Astrocyte (in vitro differentiated cells and primary cell): ENCODE measurements around the gene RFX4. TPM values are rescaled to one million over a fixed set of nuclear protein-coding genes. Genes with fewer than 3 reads are reported as not detected.

Experiments used
- DNase-seq: peaks from one replicate; pipeline ENCODE4 v3.0.0-alpha.2; 2010; ENCODE audit warnings: low read depth
- FAIRE-seq: peaks from 2 replicates; lab custom pipeline; 2011; peaks lifted over from hg19 to GRCh38; lab: Jason Lieb, UNC
- H2AFZ ChIP-seq: 2 replicates; pipeline ENCODE4 v1.6.0; 2012; ENCODE audit warnings: low read depth, low read length, inconsistent platforms
- H3K27ac ChIP-seq: 2 replicates; pipeline ENCODE4 v1.5.1; 2011; ENCODE audit warnings: low read depth, low read length, inconsistent platforms
- H3K27me3 ChIP-seq: 2 replicates; pipeline ENCODE4 v1.6.0; 2011; ENCODE audit warnings: low read length, inconsistent platforms; ENCODE audit not compliant: insufficient read depth
- H3K36me3 ChIP-seq: 2 replicates; pipeline ENCODE4 v1.5.1; 2011; ENCODE audit warnings: low read length, inconsistent platforms; ENCODE audit not compliant: insufficient read depth
- H3K4me1 ChIP-seq: 2 replicates; pipeline ENCODE4 v1.5.1; 2011; ENCODE audit warnings: low read length, inconsistent platforms; ENCODE audit not compliant: insufficient read depth
- H3K4me2 ChIP-seq: 2 replicates; pipeline ENCODE4 v1.6.0; 2012; ENCODE audit warnings: low read length, inconsistent platforms
- H3K4me3 ChIP-seq: 2 replicates; pipeline ENCODE4 v1.5.1; 2011; ENCODE audit warnings: low read depth, mild to moderate bottlenecking, low read length, inconsistent platforms; ENCODE audit not compliant: insufficient read depth
- H3K79me2 ChIP-seq: 2 replicates; pipeline ENCODE4 v1.6.0; 2012; ENCODE audit warnings: mild to moderate bottlenecking, low read length, inconsistent platforms; ENCODE audit not compliant: insufficient read depth
- H3K9ac ChIP-seq: 2 replicates; pipeline ENCODE4 v1.6.0; 2012; ENCODE audit warnings: mild to moderate bottlenecking, low read length, inconsistent platforms
- H3K9me3 ChIP-seq: 2 replicates; pipeline ENCODE4 v1.5.1; 2012; ENCODE audit warnings: low read depth, mild to moderate bottlenecking, low read length, inconsistent platforms; ENCODE audit not compliant: insufficient read depth
- H4K20me1 ChIP-seq: 2 replicates; pipeline ENCODE4 v1.6.0; 2012; ENCODE audit warnings: low read length, inconsistent platforms; ENCODE audit not compliant: insufficient read depth
- H3K27ac Mint-ChIP-seq: one replicate; pipeline ENCODE4 v1.8.0; 2021; ENCODE audit warnings: mild to moderate bottlenecking, mixed read lengths; ENCODE audit not compliant: unreplicated experiment
- H3K27me3 Mint-ChIP-seq: one replicate; pipeline ENCODE4 v1.8.0; 2021; ENCODE audit warnings: low read depth, mixed read lengths; ENCODE audit not compliant: unreplicated experiment
- H3K36me3 Mint-ChIP-seq: one replicate; pipeline ENCODE4 v1.8.0; 2021; ENCODE audit warnings: low read depth, mixed read lengths; ENCODE audit not compliant: unreplicated experiment
- H3K4me1 Mint-ChIP-seq: one replicate; pipeline ENCODE4 v1.8.0; 2021; ENCODE audit warnings: low read depth, mixed read lengths; ENCODE audit not compliant: unreplicated experiment
- H3K4me3 Mint-ChIP-seq: one replicate; pipeline ENCODE4 v1.8.0; 2021; ENCODE audit warnings: mild to moderate bottlenecking, moderate library complexity, mixed read lengths; ENCODE audit not compliant: unreplicated experiment
- H3K9me3 Mint-ChIP-seq: one replicate; pipeline ENCODE4 v1.8.0; 2021; ENCODE audit warnings: mild to moderate bottlenecking, mixed read lengths; ENCODE audit not compliant: unreplicated experiment
- CTCF ChIP-seq: IDR thresholded peaks from 2 replicates; pipeline ENCODE4 v1.5.1; 2011; ENCODE audit warnings: low read depth, mild to moderate bottlenecking, inconsistent platforms, low read length, moderate library complexity; ENCODE audit not compliant: insufficient read depth
- EZH2 ChIP-seq: IDR thresholded peaks from 2 replicates; pipeline ENCODE4 v1.6.1; 2012; ENCODE audit warnings: mild to moderate bottlenecking, low read length, inconsistent platforms; ENCODE audit not compliant: insufficient read depth
- total RNA-seq: library from RNA; stranded (reverse); gene quantifications from 2 replicates; pipeline ENCODE4 v1.2.1, GENCODE V29; 2021

Gene RFX4
- total RNA-seq, 1 donor from 2014 or later, result 0.07 TPM

DNA sequence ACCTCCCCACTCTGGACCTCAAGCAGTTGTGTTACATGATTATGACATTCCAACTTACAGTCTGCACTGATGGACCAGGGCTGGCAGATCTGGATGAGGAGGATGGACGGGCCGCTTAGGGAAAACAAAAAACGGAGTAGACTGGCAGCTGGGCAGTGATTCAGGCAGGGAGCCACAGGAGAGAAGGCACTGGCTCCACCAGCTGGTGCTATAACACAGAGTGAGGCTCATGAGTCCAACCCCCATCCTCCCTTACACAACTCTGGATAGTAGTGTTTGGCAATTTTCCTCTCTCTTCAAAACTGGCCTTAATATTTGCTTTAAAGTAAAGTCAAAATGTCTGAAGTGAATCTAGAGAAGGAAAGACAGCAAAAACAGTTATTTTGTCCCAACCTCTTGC lies 181.9 kb downstream of the RFX4 start:
- no peaks in the 10 kb centered on the region for H3K9me3 ChIP-seq
- no peak for FAIRE-seq
- Mint-ChIP-seq H3K27ac (no peak overlapping the region), H3K4me1 (peaks cover 46% of the 10 kb centered on the region), H3K27me3 (no peaks in the 10 kb centered on the region), H3K4me3 (no peak overlapping the region), H3K36me3 (no peaks in the 10 kb centered on the region), H3K9me3 (no peaks in the 10 kb centered on the region)
- TF ChIP-seq CTCF, result no peak
- TF ChIP-seq EZH2, result no peak
- no peak overlapping the region for H3K27ac ChIP-seq
- no peaks in the 10 kb centered on the region for H3K27me3 ChIP-seq
- no peaks in the 10 kb centered on the region for H3K79me2 ChIP-seq
- H3K9ac ChIP-seq, result no peak overlapping the region
- H3K36me3 ChIP-seq, result no peaks in the 10 kb centered on the region
- H3K4me1 ChIP-seq, result peaks cover 32% of the 10 kb centered on the region
- no peak for DNase-seq
- no peak overlapping the region for H3K4me2 ChIP-seq
- H3K4me3 ChIP-seq, result no peak overlapping the region
- no peak overlapping the region for H2AFZ ChIP-seq
- no peaks in the 10 kb centered on the region for H4K20me1 ChIP-seq

DNA sequence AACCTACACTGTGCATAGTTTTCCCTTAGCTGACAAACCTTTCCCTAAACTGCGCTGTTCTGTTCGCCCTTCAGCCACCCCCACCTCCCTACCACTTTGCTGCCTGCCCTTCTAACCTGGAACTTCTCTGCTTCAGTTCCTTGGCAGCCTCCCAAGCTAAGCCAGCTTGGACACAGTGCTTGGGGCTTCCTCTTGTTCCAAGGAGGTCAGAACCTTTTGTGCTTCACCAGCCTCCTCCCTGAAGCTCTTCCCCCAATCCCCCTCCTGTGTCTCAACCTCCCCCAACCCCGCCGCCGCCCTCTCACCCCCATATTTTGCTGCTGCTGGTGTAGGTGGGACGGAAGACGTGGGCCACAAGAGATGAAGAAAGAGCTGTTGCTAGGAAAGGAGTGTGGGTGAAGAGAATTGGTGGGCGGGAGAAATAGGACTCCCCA lies 183.6 kb downstream of the RFX4 start:
- Histone ChIP-seq H3K4me1 (peaks cover 32% of the 10 kb centered on the region), H3K9ac (no peak overlapping the region), H4K20me1 (no peaks in the 10 kb centered on the region), H3K36me3 (no peaks in the 10 kb centered on the region), H3K9me3 (no peaks in the 10 kb centered on the region), H3K27ac (no peak overlapping the region), H3K27me3 (no peaks in the 10 kb centered on the region), H3K4me2 (peak overlapping the region; percentile 15), H3K79me2 (no peaks in the 10 kb centered on the region), H2AFZ (no peak overlapping the region), H3K4me3 (no peak overlapping the region)
- H3K27me3 Mint-ChIP-seq, result no peaks in the 10 kb centered on the region
- no peaks in the 10 kb centered on the region for H3K9me3 Mint-ChIP-seq
- H3K4me3 Mint-ChIP-seq, result no peak overlapping the region
- peak overlapping the region; percentile 80 for H3K27ac Mint-ChIP-seq
- TF ChIP-seq CTCF, result no peak
- no peak for TF ChIP-seq EZH2
- H3K4me1 Mint-ChIP-seq, result peaks cover 43% of the 10 kb centered on the region
- no peaks in the 10 kb centered on the region for H3K36me3 Mint-ChIP-seq
- no peak for DNase-seq
- no peak for FAIRE-seq

- Histone ChIP-seq H3K4me2 (no peak overlapping the region), H2AFZ (peak overlapping the region; percentile 37)
- H3K27me3 Mint-ChIP-seq, result no peaks in the 10 kb centered on the region
These were observed 184.4 kb downstream of the RFX4 start for GRCh38 chr12:106767206-106767605.

More at GRCh38 chr12:106767206-106767605, 184.4 kb downstream of the RFX4 start:
- TF ChIP-seq CTCF (no peak), EZH2 (no peak)
- peaks cover 32% of the 10 kb centered on the region for H3K4me1 ChIP-seq
- Mint-ChIP-seq H3K4me3 (no peak overlapping the region), H3K9me3 (no peaks in the 10 kb centered on the region), H3K27ac (peak overlapping the region; percentile 79), H3K4me1 (peaks cover 43% of the 10 kb centered on the region), H3K36me3 (no peaks in the 10 kb centered on the region)
- no peaks in the 10 kb centered on the region for H3K79me2 ChIP-seq
- no peaks in the 10 kb centered on the region for H3K27me3 ChIP-seq
- H3K36me3 ChIP-seq, result no peaks in the 10 kb centered on the region
- H3K27ac ChIP-seq, result peak overlapping the region; percentile 16
- no peaks in the 10 kb centered on the region for H4K20me1 ChIP-seq
- H3K9ac ChIP-seq, result no peak overlapping the region
- FAIRE-seq (peak; percentile 23), DNase-seq (no peak)
- no peak overlapping the region for H3K4me3 ChIP-seq
- H3K9me3 ChIP-seq, result no peaks in the 10 kb centered on the region
